Esophagus mucosa (tissue), 1 donor: ENCODE data around the gene MYH9. TPM values are rescaled to one million over a fixed set of nuclear protein-coding genes. Genes with fewer than 3 reads are reported as not detected.

Experiments used
- ATAC-seq: fragments of 200-7000 bp; cut with Tn5 transposase; one replicate; pipeline ENCODE4 v1.9.1; 2020
- total RNA-seq: library from RNA; stranded (reverse); gene quantifications from one replicate; pipeline ENCODE4 v1.2.4, GENCODE V29; 2023
- donor health status: DM: yes; HTN: yes; CAD: no.

The MYH9 gene
- total RNA-seq, 1 donor from 2014 or later = 487 TPM

DNA sequence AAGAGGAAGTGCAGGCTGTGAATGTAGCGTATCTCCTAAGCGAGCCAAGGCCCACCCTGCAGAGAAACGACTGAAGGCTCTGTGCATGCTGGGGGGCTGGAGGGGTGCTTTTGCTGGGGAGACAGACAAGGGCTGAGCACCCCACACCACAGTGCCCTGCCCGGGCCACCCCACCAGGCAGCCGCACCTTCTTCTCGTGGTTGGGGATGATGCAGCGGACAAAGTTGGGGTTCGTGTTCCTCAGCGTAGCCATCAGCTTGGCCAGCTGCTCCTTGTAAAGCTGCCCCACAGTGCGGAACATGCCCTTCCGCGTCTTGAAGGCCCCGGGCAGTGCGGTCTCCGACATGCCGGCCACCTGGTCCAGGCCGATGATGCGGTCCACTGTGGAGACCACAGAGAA is 81.5 kb downstream of the MYH9 start:
- no peak for ATAC-seq

DNA sequence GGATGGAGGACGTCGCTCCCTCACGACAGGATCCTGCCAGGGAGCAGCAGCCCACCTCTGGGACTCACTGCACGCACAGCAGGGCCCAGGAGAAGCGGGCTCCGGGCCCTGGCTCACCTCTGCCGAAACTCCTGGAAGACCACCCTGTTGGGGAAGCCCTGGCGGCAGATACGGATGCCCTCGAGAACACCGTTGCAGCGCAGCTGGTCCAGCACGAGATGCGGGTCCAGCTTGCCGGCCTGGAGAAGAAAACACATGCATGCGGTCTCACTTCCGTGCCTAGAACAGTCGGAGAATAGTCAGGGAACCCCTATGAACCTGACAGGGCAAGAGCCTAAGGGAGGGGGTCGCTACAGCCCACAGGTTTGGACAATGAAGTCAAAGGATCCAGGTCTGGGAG is 82.0 kb downstream of the MYH9 start:
- ATAC-seq = no peak

DNA sequence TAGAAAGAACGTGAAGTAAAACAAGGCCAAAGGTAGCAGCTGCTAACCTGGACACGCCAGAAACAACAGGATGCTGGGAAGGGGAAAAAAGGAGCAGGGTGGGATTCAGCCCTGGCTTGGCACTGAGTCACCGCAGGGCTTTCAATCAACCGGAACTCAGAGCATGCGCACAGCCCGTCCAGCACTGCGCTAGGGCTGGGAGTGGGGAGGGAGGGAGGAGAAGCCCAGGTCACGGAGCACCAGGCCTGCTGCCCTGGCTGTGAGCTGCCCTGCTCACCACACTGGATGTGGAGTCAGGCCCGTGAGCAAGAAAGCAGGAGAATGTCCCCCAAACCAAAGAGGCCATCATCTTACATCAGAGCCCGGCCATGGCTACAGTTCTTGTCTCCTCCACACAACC is 83.3 kb downstream of the MYH9 start:
- ATAC-seq = no peak

DNA sequence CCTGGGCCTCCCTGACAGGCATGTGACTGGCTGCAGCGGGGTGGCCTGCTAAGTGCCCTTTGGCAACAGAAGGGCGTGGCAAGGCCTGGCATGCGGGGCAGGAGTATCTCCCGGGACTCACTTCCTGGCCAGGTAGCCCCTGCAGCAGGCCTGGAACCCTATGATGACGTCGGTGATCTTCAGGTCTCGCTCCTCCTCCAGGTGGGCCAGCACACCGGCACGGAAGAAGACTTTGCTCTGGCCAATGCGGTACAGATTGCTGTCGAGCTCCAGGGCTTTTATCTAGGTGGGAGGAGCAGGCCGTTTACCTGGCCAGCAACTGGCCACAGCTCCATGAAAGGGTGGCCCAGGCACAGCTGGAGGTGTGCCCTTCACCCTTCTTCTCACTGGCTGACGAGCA is 83.9 kb downstream of the MYH9 start:
- ATAC-seq = no peak

GRCh38 chr22:36303115-36303467 is 84.7 kb downstream of the MYH9 start:
- ATAC-seq = no peak

GRCh38 chr22:36302439-36303114 is 85.2 kb downstream of the MYH9 start:
- no peak for ATAC-seq

- ATAC-seq = no peak
These were observed 85.9 kb downstream of the MYH9 start for GRCh38 chr22:36301851-36302250.

GRCh38 chr22:36301384-36301828 is 86.4 kb downstream of the MYH9 start:
- peak; percentile 78 for ATAC-seq

- no peak for ATAC-seq
These were observed 87.2 kb downstream of the MYH9 start for GRCh38 chr22:36300396-36301212.

GRCh38 chr22:36299911-36300310 is 87.9 kb downstream of the MYH9 start:
- ATAC-seq = no peak

DNA sequence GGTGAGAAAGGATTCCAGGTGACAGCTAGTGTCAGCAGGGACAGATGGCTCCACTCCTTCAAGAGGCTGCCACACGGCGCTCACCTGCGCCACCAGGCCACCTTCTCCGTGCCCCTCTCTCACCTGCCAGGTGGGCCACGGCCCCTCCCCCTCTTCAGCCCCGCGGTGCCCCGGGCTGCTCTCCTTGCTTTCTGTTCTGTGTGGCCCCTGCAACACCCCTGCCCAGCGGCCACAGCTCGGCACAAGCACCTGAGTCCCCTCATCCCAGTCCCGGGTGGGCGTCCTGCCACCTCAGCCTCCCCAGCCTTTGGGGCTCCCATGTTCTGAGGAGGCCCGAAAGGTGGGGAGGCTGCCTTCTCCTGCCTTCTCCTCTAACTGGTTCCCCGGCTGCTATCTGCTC is 88.5 kb downstream of the MYH9 start:
- no peak for ATAC-seq

DNA sequence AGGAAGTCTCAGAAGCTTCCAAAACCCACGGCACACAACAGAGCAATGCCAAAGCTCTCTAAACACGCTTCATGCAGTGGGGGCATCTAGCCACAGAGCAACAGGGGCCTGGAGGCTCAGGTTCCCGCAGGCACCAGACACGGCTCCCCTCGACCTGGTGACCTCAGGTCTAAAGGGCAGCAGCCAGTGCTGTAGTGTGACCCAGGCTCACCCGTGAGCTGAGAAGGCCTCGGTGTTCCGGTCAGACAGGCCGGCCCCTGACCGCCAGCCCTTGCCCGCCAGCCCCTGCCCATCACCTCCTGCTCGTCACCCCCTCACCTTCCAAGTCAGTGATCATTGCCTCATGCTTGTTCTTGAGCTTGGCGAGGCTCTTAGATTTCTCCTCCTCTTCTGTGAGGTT is 89.2 kb downstream of the MYH9 start:
- ATAC-seq = no peak

DNA sequence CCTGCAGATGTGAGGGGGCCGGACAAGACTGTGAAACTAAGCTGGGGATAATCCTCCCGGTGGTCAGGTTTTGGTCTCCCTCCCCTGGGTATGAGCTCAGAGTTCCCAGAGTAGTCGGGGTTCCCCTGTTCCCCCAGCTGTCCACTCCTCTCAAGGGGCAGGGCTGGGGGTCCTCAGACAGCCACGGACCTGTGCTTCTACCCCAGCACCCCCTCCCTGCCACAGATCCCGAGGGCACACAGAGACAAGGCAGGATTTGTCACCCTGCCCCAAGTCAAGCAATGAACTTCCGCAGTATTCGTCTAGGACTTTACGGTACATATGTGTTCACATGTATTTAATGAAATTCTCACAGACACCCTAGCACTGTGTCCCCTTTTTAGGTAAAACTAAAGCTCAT is 89.6 kb downstream of the MYH9 start:
- ATAC-seq = no peak

GRCh38 chr22:36297568-36297967 is 90.2 kb downstream of the MYH9 start:
- no peak for ATAC-seq

DNA sequence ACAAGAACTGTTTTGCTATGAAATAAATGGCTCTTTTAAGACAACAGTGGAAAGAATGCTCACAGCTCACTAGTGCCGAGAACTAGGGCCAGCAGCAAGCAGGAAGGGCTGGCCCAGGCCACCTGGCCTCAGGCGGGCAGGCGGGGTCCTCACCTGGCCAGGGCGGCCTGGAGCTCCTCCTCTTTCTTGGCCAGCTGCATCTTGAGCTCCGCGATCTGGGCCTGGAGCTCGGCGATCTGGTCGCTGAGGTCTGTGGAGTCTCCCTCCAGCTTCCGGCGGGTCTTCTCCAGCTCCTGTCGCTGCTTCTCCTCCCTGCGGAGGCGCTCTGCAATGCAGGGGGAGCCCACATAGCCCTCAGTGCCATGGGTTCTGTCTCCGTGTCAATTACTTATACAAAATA is 91.1 kb downstream of the MYH9 start:
- no peak for ATAC-seq

DNA sequence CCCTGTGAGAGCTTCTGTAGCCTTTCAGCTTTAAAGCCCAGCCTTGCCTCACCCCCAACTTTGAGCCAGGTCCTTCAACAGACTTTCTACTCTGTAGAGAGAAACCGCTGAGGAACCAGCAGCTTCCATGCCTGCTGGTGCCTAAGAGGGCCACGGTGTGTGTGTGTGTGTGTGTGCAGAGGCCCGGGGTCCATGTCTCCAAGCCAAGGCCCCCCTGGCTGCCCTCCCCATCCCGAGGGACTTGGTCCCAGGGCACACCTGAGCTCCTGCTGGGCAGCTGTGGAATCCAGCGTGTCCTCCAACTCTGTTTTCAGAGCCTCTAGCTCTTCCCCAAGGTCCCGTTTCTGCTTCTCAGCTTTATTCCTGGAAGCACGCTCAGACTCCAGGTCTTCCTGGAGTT is 92.5 kb downstream of the MYH9 start:
- no peak for ATAC-seq

GRCh38 chr22:36294801-36295200 is 93.0 kb downstream of the MYH9 start:
- no peak for ATAC-seq

DNA sequence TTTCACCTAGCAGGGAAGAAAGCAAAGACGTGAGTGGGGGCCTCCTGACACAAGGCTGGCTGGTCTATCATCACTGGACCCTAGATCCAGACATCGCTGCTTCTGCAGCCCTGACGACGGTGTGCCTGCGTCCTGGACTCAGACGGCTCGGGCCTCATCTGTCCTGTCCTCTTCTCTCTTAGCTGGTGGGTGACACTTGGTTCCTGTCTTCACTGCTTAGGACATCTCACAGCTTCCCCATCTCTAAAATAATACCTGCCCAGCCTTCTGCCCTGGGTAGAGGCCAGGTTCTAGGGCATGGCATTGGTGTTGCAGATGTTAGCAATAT is 93.5 kb downstream of the MYH9 start:
- no peak for ATAC-seq

- no peak for ATAC-seq
These were observed 94.0 kb downstream of the MYH9 start for GRCh38 chr22:36293606-36294292.

DNA sequence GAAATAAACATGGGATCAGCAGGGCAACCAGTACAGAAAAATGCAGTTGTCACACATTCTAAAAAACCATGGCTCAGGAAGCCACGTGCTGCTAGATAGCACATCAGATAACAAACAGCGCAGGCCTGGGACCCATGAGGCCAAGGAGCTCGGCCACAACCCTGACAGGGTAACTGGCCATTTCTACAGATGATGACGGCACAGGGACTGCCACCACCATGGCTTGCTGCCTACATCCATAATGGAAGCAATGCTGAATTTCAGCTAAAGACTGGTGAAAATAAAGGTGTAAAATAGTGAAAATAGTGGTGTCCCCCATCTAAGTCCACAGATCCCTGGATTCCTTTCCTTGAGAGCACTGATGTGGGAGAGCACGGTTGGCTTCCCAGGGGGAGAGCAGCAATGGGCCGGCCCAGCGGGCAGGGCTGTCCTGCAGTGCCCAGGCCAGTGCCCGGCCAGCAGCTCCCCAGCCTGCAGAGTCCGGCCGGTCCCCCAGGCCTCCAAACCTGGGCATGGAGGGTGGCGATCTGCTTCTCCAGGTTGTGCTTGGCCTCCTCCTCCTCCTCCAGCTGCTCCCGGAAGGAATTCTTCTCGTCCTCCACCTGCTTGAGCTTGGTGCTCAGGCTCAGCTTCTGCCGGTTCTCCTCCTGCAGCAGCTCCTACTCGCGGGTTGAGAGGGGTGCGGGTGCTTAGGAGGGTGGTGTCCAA is 94.8 kb downstream of the MYH9 start:
- ATAC-seq = no peak

DNA sequence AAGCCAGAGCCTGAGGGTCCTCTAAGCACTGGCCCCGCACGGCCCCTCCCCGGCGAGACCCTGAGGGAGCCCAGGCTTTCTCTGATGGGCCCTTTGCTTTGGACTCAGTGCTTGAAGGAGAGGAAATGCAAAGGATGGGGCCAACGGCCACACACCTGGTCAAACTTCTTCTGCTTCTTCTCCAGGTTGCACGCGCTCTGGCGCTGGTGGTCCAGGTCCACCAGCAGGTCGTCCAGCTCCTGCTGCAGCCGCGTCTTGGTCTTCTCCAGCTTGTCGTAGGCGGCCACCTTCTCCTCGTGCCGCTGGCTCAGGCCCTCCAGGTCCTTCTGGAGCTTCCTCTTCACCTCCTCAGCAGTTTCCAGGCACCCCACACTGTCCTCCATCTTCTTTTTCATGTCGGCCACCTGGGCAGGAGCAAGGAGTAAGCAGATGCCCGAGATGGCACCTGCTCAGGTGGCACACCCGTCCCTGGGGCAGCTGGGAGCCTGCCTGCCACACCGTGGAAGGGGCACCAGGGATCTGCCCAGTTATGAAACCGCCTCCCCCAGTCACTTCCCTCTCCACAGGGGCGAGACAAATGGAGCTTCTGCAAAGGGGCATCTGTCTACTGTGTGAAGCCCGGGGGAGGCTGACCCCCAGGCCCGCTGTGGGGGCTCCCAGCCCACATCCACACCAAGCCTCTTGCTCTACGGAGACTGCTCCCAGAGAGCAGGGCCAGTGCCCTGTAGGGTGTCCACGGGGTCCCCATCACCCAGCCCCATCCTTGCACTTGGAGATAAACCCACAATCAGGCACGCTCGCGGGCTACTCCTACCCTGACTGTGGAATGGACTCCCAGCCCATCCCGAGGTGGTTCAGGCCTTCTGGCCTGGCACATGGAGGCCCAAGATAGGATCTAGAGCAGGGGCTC is 95.7 kb downstream of the MYH9 start:
- ATAC-seq = no peak
